Bone marrow (tissue), 2 donors: Measurements from ENCODE around the gene RANBP17.
"Not testable (repeated sequence)": the region's sequence is repeated elsewhere in the genome, so short reads cannot be mapped to it uniquely, and the experiment has no call there.

Experiments
- DNase-seq, 2 donors: peaks; one replicate each; lab custom pipeline; 2025; lab: John Stamatoyannopoulos, UW

The RANBP17 gene

GRCh38 chr5:171249460-171249859, 387.6 kb downstream of the RANBP17 start:
- no peak for DNase-seq

- no peak for DNase-seq
These were observed 388.9 kb downstream of the RANBP17 start for GRCh38 chr5:171250738-171251137.

DNA sequence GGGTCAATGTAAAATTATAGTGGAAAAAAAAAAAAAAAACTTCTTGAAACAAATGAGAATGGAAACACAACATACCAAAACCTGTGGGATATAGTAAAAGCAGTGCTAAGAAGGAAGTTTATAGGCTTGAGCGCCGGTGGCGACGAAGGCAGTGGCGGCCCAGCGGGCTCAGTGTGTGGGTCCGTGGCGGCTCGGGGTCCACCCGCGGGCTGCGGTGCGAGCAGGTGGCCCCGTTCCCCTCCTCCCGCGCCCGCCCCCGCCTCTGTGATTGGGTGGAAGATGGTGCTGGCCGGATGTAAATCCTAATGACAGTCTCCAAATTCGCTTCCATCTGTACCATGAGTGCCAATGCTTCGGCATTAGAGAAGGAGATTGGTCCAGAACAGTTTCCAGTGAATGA, 389.7 kb downstream of the RANBP17 start:
- DNase-seq, result no peak

DNA sequence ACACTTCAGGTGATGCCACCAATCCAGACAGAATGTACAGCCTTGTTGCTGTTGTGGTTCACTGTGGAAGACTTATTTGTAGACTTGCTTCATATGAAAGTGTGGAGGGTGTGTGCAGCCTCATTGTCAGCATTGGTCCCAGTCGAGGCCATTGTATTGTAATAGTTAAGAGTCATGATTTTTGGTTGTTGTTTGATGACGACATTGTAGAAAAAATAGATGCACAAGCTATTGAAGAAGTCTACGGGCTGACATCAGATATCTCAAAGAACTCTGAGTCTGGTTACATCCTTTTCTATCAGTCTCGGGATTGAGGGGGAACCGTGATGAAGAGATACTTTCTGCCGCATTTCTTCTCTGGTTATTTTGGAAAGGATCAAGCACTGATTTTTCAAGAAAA, 390.9 kb downstream of the RANBP17 start:
- no peak for DNase-seq

DNA sequence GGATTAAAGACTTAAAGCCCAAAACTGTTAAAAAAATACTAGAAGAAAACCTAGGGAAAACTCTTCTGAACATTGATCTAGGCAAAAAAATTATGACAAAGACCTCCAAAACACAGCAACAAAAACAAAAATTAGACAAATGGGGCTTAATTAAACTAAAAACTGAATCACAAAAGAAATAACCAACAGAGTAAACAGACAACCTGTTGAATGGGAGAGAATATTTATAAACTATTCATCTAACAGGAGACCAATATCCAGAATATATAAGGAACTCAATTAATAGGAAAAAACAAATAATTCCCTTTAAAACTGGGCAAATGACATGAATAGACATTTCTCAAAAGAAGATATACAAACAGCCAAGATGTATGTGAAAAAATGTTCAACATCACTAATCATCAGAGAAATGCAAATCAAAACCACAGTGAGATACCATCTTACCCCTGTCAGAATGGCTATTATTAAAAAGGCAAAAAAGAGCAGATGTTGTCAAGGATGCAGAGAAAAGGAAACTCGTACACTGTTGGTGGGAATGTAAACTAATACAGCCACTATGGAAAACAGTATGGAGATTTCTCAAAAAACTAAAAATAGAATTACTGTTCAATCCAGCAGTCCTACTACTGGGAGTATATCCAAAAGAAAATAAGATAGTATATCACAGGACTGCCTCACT, 397.1 kb downstream of the RANBP17 start:
- DNase-seq, result no peak

- DNase-seq, result no peak
These were observed 399.5 kb downstream of the RANBP17 start for GRCh38 chr5:171261361-171261760.

- no peak for DNase-seq
These were observed 400.1 kb downstream of the RANBP17 start for GRCh38 chr5:171261904-171262303.

DNA sequence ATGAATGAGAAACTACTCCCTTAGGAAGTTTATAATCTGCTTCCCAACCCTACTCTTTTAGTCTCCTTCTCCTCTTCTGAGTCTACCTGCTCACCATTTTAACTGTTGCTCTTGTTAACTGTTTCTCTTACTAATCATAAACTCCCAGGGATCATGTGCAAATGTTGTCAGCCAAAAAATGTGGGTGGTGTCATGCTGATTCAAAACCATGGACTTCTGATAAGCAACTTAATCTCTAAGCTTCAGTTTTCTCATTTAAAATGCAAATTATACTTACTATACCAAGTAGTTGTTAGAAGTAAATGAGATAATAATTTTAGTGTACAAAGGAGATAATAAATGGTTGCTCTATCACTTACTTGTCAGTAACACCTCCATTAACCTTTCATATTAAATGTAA, 401.4 kb downstream of the RANBP17 start:
- no peak for DNase-seq

DNA sequence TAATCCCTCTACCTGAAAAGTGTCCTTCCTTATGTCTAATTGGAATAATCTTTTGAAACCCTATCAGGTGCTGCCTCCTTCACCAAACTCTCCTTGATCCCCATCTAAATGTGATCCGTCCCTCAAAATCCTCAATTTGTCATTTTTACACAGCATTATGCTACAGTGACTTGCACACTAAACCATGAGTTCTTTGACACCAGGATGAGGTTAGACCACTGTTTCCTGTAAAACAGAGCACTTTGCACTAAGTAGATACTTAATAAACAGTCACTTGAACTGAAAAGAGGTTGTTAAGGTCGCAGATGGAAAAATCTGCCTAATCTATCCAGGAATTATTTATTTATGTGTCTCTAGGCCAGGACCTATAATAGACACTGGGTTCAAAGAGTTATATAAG, 403.0 kb downstream of the RANBP17 start:
- DNase-seq, result no peak

DNA sequence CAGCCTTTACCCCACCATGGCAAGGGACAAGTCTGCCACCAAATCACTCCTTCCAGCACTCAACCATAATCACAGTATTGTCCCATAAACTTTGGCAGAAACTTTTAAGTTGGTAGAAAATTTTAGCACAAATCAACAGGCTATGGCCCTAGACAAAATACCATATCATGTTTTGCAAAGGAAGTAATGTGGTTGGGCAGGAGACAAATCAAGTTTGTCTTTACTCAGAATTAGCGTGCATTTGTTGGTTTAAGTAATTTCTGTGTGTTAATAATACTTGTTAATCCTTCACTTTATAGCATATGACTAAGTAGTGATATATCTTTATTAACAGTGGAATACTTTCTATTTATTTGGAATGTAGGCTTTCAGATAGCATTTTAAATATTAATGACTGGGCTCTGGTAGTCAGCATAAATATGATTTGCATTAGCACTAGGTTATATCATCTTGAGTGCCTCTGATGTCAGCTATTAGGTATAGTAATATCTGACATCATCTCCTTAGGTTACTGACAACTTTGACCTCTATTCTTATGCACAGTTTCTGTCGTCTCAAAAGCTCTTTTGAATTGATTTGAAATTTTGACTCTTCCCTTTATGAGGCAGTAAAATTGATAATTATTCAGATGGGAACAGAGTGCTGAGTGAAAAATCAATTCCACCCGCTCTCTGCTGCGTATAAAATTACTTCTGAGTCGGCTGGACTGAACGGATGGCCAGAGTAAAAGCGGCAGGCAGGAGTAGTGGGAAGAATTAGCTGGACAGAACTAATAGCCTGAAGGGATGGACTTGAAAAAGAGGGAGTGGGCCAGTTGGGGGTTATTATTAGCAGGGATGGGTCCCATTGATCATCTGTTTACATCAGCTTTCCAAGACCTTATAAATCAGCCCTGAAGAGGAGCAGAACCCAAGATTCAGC, 407.1 kb downstream of the RANBP17 start:
- DNase-seq, result no peak

DNA sequence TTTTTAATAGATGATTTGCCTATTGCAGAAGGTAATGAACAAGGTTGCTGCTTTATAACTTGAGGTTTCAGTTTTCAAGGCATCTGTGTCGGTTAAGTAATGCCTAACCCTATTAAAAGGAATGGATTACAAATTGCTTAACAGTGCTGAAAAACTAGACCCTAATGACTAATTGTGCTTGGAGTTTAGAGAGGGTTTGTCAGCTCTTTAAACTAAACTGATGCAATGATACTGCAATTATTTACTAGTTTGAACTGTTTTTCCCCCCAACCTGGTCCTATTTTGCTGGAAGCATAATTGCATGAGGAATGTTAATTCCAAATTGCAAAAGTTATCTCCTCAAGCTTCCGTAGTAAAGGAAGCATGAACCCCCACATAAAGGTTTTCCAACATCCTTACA, 407.9 kb downstream of the RANBP17 start:
- no peak for DNase-seq

- DNase-seq, result no peak
These were observed 408.3 kb downstream of the RANBP17 start for GRCh38 chr5:171270136-171270535.

GRCh38 chr5:171271798-171272197, 410.0 kb downstream of the RANBP17 start:
- DNase-seq, result no peak

- no peak for DNase-seq
These were observed 411.5 kb downstream of the RANBP17 start for GRCh38 chr5:171272996-171273970.

- no peak for DNase-seq
These were observed 414.2 kb downstream of the RANBP17 start for GRCh38 chr5:171275841-171276544.

GRCh38 chr5:171283753-171284152, 421.9 kb downstream of the RANBP17 start:
- no peak for DNase-seq

GRCh38 chr5:171285465-171285864, 423.6 kb downstream of the RANBP17 start:
- DNase-seq, result no peak

GRCh38 chr5:171288066-171288465, 426.2 kb downstream of the RANBP17 start:
- no peak for DNase-seq

DNA sequence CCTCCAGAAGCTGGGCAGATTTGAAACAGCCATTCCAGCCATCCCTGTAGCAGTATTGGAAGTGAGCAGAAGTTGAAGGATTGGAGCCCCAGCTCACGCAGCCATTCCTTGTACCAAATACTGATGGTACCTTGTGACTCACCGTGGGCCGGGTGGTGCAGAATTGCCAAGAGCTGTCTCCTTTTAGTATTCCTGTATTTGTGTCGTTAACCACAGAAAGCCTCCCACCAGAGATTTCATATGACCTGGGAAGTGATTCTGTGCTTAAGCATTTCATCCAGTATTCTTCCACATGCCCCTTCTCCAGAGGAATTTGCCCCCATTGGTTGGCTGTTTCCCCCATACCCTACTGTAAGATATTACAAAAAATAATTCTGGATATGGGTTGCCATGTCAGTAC, 429.6 kb downstream of the RANBP17 start:
- DNase-seq, result no peak

DNA sequence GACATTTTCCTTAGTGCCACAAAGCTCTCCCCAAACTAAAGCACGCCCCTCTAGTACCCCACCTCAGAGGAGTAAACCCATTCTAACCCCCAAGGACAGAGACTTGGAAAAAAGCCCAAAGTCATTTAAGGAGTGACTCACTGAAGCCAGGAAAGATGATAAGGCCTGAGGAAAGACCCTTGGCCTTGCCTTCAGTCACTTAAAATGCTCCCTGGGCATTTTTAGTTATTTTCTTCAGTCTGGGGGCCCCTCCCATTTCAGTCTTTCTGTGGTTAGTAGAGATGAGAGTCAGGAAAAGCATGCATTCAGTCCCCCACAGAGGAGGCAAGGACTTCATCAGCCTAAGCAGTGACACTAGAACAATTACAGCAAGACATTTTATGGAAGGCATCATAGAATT, 433.5 kb downstream of the RANBP17 start:
- no peak for DNase-seq

DNA sequence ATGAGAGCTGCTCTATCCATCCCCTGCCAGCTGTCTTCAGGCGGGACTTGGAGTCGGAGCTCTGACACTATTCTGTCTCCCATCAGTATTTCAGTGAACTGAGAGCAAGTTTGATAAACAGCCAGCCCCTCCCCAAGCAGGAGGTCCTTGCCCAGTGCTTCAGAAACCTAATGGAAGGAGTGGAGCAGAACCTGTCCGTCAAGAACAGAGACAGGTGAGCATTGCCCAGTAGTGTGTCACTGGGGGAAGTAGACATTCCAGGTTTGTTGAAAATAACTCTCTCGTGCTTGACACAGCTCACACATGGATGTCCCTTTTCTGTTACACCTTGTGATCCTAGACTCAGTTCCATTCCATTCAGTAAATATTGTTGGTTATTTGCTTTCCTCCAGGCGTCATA, 434.0 kb downstream of the RANBP17 start:
- DNase-seq, result no peak

- not testable (repeated sequence) for DNase-seq
These were observed 436.1 kb downstream of the RANBP17 start for GRCh38 chr5:171297941-171298340.
